Stimulated activated CD4-positive, alpha-beta T cell treated with anti-CD3 and anti-CD28 coated beads, Interleukin-2, amount 100 ng/mL, for 24 hours (primary cell): ENCODE results near the gene MTUS2.

Source experiments
- DNase-seq, 2 donors: peaks; one replicate each; pipeline ENCODE4 v3.0.0-alpha.2; 2020

The MTUS2 gene

GRCh38 chr13:28859717-28860116, 39.6 kb downstream of the MTUS2 start:
- no peak for DNase-seq

DNA sequence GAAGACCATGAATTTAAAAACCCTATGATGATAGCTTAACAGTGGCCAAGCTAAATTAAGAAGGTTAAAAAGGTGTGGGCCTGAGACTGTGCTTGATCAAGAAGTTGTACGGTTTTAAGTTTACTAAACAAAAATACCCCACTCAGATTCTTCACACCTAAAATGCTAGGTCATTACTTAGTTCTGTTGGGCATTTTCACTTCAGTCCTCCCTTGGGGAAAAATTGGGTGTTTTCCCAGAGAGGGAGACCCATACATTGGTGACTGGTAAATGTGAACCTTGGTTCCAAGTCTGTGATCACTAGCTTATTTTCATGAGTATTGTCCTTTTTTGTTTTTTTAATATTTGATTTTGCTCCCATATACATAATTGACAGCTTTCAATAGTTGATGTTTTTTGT, 44.4 kb downstream of the MTUS2 start:
- no peak for DNase-seq

GRCh38 chr13:28865149-28865744, 45.1 kb downstream of the MTUS2 start:
- no peak for DNase-seq

DNA sequence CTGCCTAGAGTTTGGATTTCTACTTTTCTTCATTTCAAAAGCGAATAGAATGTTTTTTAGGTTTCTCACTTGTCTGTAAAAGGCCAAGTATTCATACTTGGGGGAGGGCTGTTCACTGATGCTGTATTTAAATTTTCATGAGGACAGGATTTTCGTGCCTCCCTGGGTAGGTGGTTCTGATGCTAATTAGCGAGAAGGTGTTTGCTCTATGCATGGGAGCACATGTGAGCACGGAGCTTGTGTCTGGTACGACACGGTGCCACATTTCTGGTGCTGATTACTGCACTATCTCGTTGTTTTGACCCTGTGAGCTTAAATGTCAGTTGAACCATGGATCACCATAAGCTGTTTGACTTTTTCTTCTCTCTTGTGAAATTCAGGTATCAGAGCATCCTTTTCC, 45.8 kb downstream of the MTUS2 start:
- DNase-seq = no peak

- no peak for DNase-seq
Observed at GRCh38 chr13:28866932-28867331, 46.8 kb downstream of the MTUS2 start.

GRCh38 chr13:28867564-28867963, 47.4 kb downstream of the MTUS2 start:
- DNase-seq = no peak

DNA sequence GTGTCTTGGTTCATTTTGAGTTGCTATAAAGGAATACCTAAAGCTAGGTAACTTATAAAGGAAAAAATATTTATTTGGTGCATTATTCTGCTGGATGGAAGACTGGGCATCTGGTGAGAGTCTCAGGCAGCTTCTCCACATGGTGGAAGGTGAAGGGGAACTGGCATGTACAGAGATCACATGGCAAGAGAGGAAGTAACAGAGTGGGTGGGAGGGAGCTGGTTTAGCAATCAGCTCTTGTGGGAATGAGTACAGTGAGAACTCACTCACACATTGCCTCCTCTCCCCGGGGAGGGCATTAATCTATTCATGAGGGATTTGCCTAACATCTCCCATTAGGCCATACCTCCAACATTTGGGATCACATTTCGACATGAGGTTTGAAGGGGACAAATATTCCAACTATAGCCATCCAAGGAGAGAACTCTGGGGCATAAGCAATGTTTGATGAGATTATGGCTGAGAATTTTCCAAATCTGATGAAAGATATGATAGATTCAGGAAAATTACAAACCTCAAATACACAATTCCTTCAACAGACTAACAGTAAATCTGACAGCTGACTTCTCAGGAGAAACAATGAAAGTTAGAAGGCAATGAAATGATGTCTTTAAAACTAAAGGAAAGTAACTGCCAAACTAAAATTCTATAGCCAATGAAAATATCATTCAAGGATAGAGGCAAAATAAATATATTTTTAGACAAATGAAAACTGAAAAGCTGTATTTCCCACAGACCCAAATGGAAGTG, 52.5 kb downstream of the MTUS2 start:
- no peak for DNase-seq

GRCh38 chr13:28875846-28876615, 55.9 kb downstream of the MTUS2 start:
- DNase-seq = no peak

DNA sequence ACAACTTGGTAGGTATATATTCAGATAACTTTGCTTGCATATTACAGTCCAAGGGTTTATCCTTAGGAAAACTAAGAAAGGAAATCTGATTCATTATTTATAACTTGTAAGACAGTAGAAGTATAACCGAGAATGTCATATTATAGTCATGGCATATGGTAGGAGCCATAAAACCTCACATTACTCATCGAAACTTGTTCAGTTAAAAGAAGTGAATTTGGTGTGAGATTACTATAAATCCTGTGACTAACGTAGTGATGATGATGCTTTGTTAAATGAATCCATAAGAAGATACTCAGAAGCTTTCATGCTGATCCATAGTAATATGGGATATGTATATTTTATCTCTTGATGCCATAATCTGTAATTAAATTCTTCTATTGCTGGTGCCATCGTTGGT, 57.3 kb downstream of the MTUS2 start:
- DNase-seq = no peak

DNA sequence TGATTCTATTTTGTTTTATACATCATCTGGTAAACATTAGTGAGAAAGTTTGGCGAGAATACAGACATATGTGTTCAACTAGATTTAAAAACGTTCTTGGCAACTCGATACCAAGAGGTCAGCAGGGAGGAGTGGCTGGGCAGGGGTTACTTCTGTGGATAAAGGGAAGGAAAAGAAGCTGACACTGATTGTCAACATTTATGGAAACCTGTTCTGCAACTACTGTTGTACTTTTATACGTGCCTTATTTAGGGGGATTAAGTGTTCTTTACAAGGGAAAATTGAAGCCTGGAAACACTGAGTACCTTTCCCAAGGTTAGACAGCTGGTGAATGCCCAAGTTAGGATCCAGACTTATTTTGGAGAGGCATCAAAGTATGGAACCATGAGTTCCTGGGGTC, 65.0 kb downstream of the MTUS2 start:
- DNase-seq = no peak

- no peak for DNase-seq
Observed at GRCh38 chr13:28889086-28889732, 69.1 kb downstream of the MTUS2 start.

DNA sequence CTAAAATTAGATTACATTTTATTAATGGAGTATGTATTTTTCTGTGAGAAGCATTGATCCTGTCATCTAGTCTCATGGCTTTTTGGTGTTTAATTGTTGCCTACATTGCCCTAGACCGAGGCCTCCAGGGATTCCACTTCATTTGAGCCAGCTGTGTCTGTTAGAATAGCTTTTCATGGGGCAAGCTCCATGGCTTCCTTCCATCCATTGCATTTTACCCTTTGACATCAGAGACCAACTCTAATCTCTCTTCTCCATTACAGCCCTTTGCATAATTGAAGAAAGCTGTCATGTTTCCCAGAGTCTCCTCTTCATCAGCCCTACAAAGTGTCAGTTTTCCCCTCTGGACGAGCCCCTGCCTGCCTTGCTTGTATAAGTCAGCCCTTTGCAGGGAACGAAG, 70.6 kb downstream of the MTUS2 start:
- DNase-seq = no peak

GRCh38 chr13:28918030-28918429, 97.9 kb downstream of the MTUS2 start:
- DNase-seq = no peak

GRCh38 chr13:28922341-28922740, 102.2 kb downstream of the MTUS2 start:
- no peak for DNase-seq

DNA sequence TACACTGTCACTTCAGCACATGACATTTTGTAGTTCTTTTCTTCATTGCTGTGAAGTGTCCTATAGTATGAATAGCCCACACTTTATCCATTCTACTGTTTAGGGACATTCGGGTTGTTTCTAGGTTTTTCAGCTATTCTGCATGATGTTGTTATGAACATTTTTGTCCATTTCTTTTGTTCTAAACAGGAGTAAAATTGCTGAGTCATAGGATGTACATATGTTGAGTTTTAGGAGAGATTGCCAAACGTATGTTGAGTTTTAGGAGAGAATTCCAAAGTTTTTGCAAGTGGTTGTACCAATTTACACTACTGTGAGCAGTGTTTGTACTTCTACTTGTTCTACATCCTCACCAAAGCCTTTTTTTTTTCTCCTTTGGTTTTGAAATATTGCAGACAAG, 115.0 kb downstream of the MTUS2 start:
- no peak for DNase-seq

- no peak for DNase-seq
Observed at GRCh38 chr13:28942906-28943305, 122.8 kb downstream of the MTUS2 start.

DNA sequence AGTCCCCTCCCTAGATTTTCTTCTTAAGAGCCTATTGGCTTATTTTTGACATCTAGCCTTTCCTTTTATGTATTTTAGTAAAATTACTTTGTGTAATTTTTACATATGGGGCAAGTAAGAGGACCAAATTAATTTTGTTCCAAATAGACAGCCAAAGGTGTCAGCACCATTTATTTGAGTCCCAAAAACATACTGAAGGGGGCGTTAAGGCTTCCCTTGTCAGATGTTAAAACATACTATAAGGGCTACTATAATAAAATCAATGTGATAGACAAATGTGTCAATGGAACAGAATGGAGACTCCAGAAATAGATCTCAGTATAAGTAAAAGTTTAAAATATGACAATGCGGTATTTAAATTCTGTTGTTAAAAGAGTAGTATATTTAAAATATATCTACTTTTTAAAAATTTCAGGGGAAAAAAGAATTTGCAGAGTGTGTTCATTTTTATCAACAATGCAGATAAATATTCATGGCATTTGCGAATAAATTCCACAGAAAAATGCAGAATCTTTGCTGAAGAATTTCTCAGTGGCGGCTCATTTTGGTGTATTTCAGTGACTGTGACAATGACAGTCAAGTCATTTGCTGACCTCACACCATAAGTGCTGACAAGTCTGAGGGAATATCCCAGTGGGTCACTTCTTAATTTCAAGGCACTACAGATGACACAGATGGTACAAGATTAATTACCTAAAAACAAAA, 133.7 kb downstream of the MTUS2 start:
- DNase-seq = no peak

DNA sequence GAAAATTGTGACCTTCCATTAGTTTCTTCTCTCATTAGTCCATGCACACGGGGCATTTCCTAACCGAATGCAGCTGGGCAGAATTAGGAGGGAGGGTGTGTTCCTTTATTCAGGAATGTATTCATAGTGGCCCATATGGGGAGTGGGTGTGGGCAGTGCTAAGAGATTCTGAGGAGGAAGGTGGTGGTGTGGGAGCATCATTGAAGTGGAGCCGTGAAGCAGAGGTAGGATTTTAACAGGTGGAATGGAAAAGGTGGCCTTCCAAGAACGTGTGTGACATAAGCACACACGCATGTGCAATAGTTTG, 134.2 kb downstream of the MTUS2 start:
- no peak for DNase-seq

DNA sequence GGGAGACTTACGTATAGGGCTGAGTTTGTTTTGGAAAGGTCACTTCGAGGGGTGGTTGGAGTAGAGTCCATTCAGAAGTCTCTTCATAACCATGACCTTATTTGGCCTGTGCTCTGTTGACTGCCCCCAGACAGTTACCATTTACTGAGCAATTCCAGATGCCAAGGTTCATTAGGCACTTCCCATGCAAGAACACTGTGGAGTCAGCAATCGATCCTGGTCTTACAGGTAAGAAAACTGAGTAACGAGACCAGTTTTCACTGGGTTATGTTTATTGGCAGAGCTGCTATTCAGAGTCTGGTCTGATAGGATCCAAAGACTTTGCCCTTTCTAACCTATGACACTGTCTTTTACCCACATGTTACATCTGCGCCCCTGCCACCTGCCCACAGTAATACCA, 134.7 kb downstream of the MTUS2 start:
- no peak for DNase-seq

DNA sequence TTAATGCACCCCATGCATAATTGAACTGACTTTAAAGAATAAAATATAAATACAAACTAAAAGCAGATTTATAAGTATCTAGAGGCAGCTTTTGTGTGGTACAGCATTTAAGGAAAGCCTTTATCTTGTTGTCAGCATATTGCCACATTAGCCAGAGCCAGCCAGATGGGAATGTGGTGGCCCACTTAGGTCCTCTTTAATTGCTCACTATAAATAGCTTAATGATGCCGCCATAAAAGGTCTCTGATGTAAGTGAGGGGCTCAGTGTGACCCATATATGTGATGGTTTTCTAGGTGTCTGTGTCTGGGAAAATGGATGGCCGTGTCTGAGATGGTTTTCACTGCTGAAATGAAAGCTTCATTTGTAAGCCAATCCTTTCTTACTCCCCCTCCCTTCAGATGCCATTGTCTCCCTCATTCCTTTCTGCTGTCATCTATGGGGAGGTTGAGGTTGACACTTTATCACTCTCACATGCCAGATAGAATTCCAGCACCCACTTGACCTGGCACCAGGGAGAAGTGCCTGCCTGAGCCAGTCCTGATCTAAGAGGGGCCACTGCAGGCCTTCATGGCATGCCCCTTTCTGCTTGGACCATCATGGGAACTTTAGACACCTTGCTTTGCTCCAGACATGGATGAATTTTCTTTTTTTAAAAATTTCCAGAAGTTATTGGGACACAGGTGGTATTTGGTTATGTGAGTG, 135.3 kb downstream of the MTUS2 start:
- DNase-seq = no peak

GRCh38 chr13:28958018-28958417, 137.9 kb downstream of the MTUS2 start:
- DNase-seq = no peak

DNA sequence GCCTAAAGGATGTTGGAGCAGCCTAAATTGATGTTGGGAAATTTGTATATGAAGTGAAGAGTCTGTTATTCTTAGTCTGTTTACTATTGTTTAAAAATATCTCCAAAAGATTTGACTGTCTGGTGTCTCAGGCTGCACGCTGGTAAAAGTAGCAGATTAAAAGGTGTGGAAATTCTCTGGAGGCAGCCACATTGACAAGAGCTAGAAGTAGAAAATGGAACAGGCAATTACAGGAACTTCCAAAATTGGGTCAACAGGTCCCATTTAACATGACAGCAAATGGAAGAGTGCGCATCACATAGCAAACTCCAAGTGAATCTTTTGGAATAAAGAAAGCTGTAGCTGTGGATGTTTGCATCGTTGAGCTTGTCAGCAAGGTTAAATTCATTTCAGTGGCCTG, 138.3 kb downstream of the MTUS2 start:
- no peak for DNase-seq

GRCh38 chr13:28964052-28964451, 143.9 kb downstream of the MTUS2 start:
- no peak for DNase-seq
